Testis (tissue), 3 donors: ENCODE results near the gene EVX2. TPM values are rescaled to one million over a fixed set of nuclear protein-coding genes. Genes with fewer than 3 reads are reported as not detected.

ENCODE experiments used
- DNase-seq: peaks from one replicate; pipeline ENCODE4 v3.0.0-alpha.2; 2019
- H3K27ac ChIP-seq, 2 donors: fragments of 200-600 bp; sonication (generic); one replicate each; pipeline ENCODE4 v1.5.1; 2019
- H3K27me3 ChIP-seq: fragments of 200-600 bp; sonication (generic); one replicate; pipeline ENCODE4 v1.5.1; 2019
- H3K36me3 ChIP-seq: fragments of 200-600 bp; sonication (generic); one replicate; pipeline ENCODE4 v1.5.1; 2017; ENCODE audit warnings: low read depth; ENCODE audit errors: missing control alignments
- H3K4me1 ChIP-seq: fragments of 200-600 bp; sonication (generic); one replicate; pipeline ENCODE4 v1.5.1; 2019
- H3K4me3 ChIP-seq, 2 donors: fragments of 200-600 bp; sonication (generic); one replicate each; pipeline ENCODE4 v1.5.1; 2017 to 2019
- H3K9me3 ChIP-seq: fragments of 200-600 bp; sonication (generic); one replicate; pipeline ENCODE4 v1.5.1; 2017
- CTCF ChIP-seq, 3 experiments: fragments of 450-650 bp in 2 of 3; fragments of 200-600 bp in 1 of 3; sonication (generic) in 1 of 3; IDR thresholded peaks; one replicate each; pipeline ENCODE4 v1.5.1; 2016 to 2019; ENCODE audit warnings: antibody characterized with exemption in 3 of 3, mild to moderate bottlenecking in 2 of 3, moderate library complexity in 1 of 3
- POLR2A ChIP-seq: fragments of 450-650 bp; IDR thresholded peaks from one replicate; pipeline ENCODE4 v1.6.1; 2017; ENCODE audit warnings: antibody characterized with exemption, mild to moderate bottlenecking, moderate library complexity
- WGBS, 2 donors: methylation state at CpG; one replicate each; pipeline ENCODE4 v1.1.5; 2018; 5-methylcytosine and 5-hydroxymethylcytosine counted together
- intact Hi-C: fragments of 100-400 bp; cut with DNase I; formaldehyde crosslinking; loops from one replicate; pipeline ENCODE4 v1.15.1; 2023; ENCODE audit warnings: low total_unique reads
- polyA plus RNA-seq: library from polyadenylated mRNA; stranded (reverse); fragments of 350-450 nt; fragmentation: Illumina TruSeq; extraction: RNeasy Lipid Tissue Mini Kit (QIAGEN cat#74804); gene quantifications from one replicate; pipeline ENCODE4 v1.2.3, GENCODE V29; 2014; ENCODE audit warnings: low read depth, low replicate concordance; ENCODE audit not compliant: insufficient read depth
- total RNA-seq, 2 donors: library from RNA; depleted of rRNA; stranded (reverse); fragments of >200 nt; gene quantifications; one replicate each; pipeline ENCODE4 v1.2.3, GENCODE V29; 2016

EVX2 gene
- total and polyA plus RNA-seq, 3 donors from 2014 or later = 1.5 to 3.1 (median 2.3) TPM

GRCh38 chr2:176085120-176085788, 1.5 kb upstream of the EVX2 start:
- H3K4me1 ChIP-seq = peaks cover 11% of the 10 kb centered on the region
- TF ChIP-seq POLR2A (no peak), CTCF (IDR thresholded peaks at IDR 0.05) (no peak)
- DNase-seq = no peak
- intact Hi-C loops = loop anchor here (10.0 kb wide), 1 partner anchor 400 kb away; no protein-coding TSS in a partner anchor
- 8 to 10% methylated on average over 40 of the region's 40 CpGs for WGBS, 2 donors
- H3K36me3 ChIP-seq = no peaks in the 10 kb centered on the region
- no peak overlapping the region for H3K4me3 ChIP-seq
- no peak overlapping the region for H3K27ac ChIP-seq
- no peaks in the 10 kb centered on the region for H3K27me3 ChIP-seq
- no peaks in the 10 kb centered on the region for H3K9me3 ChIP-seq

GRCh38 chr2:176084611-176085119, 903 bp upstream of the EVX2 start:
- TF ChIP-seq CTCF (IDR thresholded peaks at IDR 0.05) = no peak
- TF ChIP-seq POLR2A = no peak
- H3K4me1 ChIP-seq = peaks cover 11% of the 10 kb centered on the region
- no peak for DNase-seq
- 10 to 13% methylated on average over 26 of the region's 26 CpGs for WGBS, 2 donors
- intact Hi-C loops = loop anchor here (10.0 kb wide), 1 partner anchor 400 kb away; no protein-coding TSS in a partner anchor
- no peak overlapping the region for H3K27ac ChIP-seq
- H3K4me3 ChIP-seq = no peak overlapping the region
- no peaks in the 10 kb centered on the region for H3K36me3 ChIP-seq
- no peaks in the 10 kb centered on the region for H3K27me3 ChIP-seq
- no peaks in the 10 kb centered on the region for H3K9me3 ChIP-seq

- H3K4me1 ChIP-seq = peaks cover 6% of the 10 kb centered on the region
- H3K9me3 ChIP-seq = no peaks in the 10 kb centered on the region
- 8 to 10% methylated on average over 34 to 66 of the region's 66 CpGs for WGBS, 2 donors
- no peak overlapping the region for H3K27ac ChIP-seq
- H3K4me3 ChIP-seq = peak overlapping the region in 1 of 2 donors; percentile 44
- H3K36me3 ChIP-seq = no peaks in the 10 kb centered on the region
- TF ChIP-seq POLR2A (no peak), CTCF (IDR thresholded peaks at IDR 0.05) (no peak)
- DNase-seq = no peak
- no peaks in the 10 kb centered on the region for H3K27me3 ChIP-seq
- intact Hi-C loops = loop anchor here (10.0 kb wide), 1 partner anchor 398 kb away; no protein-coding TSS in a partner anchor
These were observed 674 bp downstream of the EVX2 start for GRCh38 chr2:176082824-176083751.

GRCh38 chr2:176082525-176082823, 1.3 kb downstream of the EVX2 start:
- H3K27ac ChIP-seq = no peak overlapping the region
- H3K27me3 ChIP-seq = no peaks in the 10 kb centered on the region
- H3K4me1 ChIP-seq = peaks cover 4% of the 10 kb centered on the region
- peak overlapping the region in 1 of 2 donors; percentile 44 for H3K4me3 ChIP-seq
- intact Hi-C loops = loop anchor here (10.0 kb wide), 1 partner anchor 398 kb away; no protein-coding TSS in a partner anchor
- DNase-seq = no peak
- WGBS, 2 donors = 12 to 20% methylated on average over 9 to 10 of the region's 10 CpGs
- H3K36me3 ChIP-seq = no peaks in the 10 kb centered on the region
- no peak for TF ChIP-seq CTCF (IDR thresholded peaks at IDR 0.05)
- no peak for TF ChIP-seq POLR2A
- no peaks in the 10 kb centered on the region for H3K9me3 ChIP-seq
